HEK293 (cell line): Measurements from ENCODE around the gene TAC3.

Experiments
- CTCF ChIA-PET: fragments of 350-600 bp; formaldehyde crosslinking; extraction: SDS; loops from one replicate; lab custom pipeline; 2021; ENCODE audit warnings: antibody characterized with exemption; lab: Yijun Ruan, JAX
- POLR2A ChIA-PET: fragments of 300-600 bp; formaldehyde crosslinking; extraction: SDS; loops from one replicate; lab custom pipeline; 2020; ENCODE audit warnings: antibody characterized with exemption, inconsistent platforms; lab: Yijun Ruan, JAX
- H3K27ac ChIP-seq: fragments of 200-500 bp; sonication (Bioruptor generic); 2 replicates; pipeline ENCODE4 v1.5.1; 2014; ENCODE audit warnings: low read depth, low read length, control low read depth, inconsistent platforms; ENCODE audit errors: extremely low read depth
- H3K36me3 ChIP-seq, 2 experiments: fragments of 200-500 bp in 1 of 2; sonication (Bioruptor generic) in 1 of 2; 1 replicate in 1 of 2; 2 replicates in 1 of 2; pipeline ENCODE4 v1.5.1; 2014 to 2017; ENCODE audit warnings: inconsistent platforms in 2 of 2, low read length in 2 of 2; ENCODE audit not compliant: control insufficient read depth in 2 of 2, insufficient read depth in 1 of 2
- H3K4me1 ChIP-seq: fragments of 200-500 bp; sonication (Bioruptor generic); 2 replicates; pipeline ENCODE4 v1.5.1; 2014; ENCODE audit warnings: mild to moderate bottlenecking, low read length, inconsistent platforms; ENCODE audit not compliant: control insufficient read depth, insufficient read depth
- H3K4me3 ChIP-seq: 2 replicates; pipeline ENCODE4 v1.5.1; 2011; ENCODE audit warnings: low read depth, mild to moderate bottlenecking, control low read depth, low read length, moderate library complexity
- H3K9me3 ChIP-seq: fragments of 200-500 bp; sonication (Bioruptor generic); 2 replicates; pipeline ENCODE4 v1.5.1; 2014; ENCODE audit warnings: low read depth, low read length, inconsistent platforms; ENCODE audit not compliant: control insufficient read depth, insufficient read depth
- CTCF ChIP-seq: fragments of 450-650 bp; formaldehyde crosslinking; IDR thresholded peaks from 2 replicates; pipeline ENCODE4 v1.5.1; 2016; ENCODE audit warnings: missing biosample characterization, missing genetic modification characterization
- KLF10 ChIP-seq: fragments of 450-650 bp; IDR thresholded peaks from 2 replicates; pipeline ENCODE4 v1.5.1; 2018; ENCODE audit warnings: missing biosample characterization, mild to moderate bottlenecking, missing genetic modification characterization
- KLF16 ChIP-seq: fragments of 450-650 bp; formaldehyde crosslinking; IDR thresholded peaks from 2 replicates; pipeline ENCODE4 v1.5.1; 2017; ENCODE audit warnings: missing biosample characterization, missing genetic modification characterization
- SETDB1 ChIP-seq: IDR thresholded peaks from one replicate; pipeline ENCODE4 v1.6.1; 2017; ENCODE audit warnings: mild to moderate bottlenecking, low read length, moderate library complexity, mixed read lengths; ENCODE audit not compliant: insufficient read length
- SP7 ChIP-seq: fragments of 450-650 bp; formaldehyde crosslinking; IDR thresholded peaks from 2 replicates; pipeline ENCODE4 v1.5.1; 2016; ENCODE audit warnings: missing biosample characterization, missing genetic modification characterization
- TRIM28 ChIP-seq: IDR thresholded peaks from 2 replicates; pipeline ENCODE4 v1.6.1; 2011; ENCODE audit warnings: low read length, control low read depth, borderline replicate concordance
- ZBTB8A ChIP-seq: fragments of 450-650 bp; formaldehyde crosslinking; IDR thresholded peaks from 2 replicates; pipeline ENCODE4 v1.5.1; 2016; ENCODE audit warnings: missing biosample characterization, missing genetic modification characterization
- ZNF211 ChIP-seq: fragments of 450-650 bp; formaldehyde crosslinking; IDR thresholded peaks from 2 replicates; pipeline ENCODE4 v1.5.1; 2016; ENCODE audit warnings: low read depth, missing biosample characterization, missing genetic modification characterization
- ZNF23 ChIP-seq: fragments of 450-650 bp; formaldehyde crosslinking; IDR thresholded peaks from 2 replicates; pipeline ENCODE4 v1.5.1; 2016; ENCODE audit warnings: missing biosample characterization, missing genetic modification characterization, borderline replicate concordance
- ZNF292 ChIP-seq: fragments of 450-650 bp; formaldehyde crosslinking; IDR thresholded peaks from 2 replicates; pipeline ENCODE4 v1.5.1; 2016; ENCODE audit warnings: low read depth, missing biosample characterization, missing genetic modification characterization, borderline replicate concordance
- ZNF350 ChIP-seq: fragments of 450-650 bp; formaldehyde crosslinking; IDR thresholded peaks from 2 replicates; pipeline ENCODE4 v1.5.0; 2017; ENCODE audit warnings: missing biosample characterization, mild to moderate bottlenecking, missing genetic modification characterization
- ZNF501 ChIP-seq: fragments of 450-650 bp; formaldehyde crosslinking; IDR thresholded peaks from 2 replicates; pipeline ENCODE4 v1.5.1; 2016; ENCODE audit warnings: missing biosample characterization, missing genetic modification characterization
- ZNF513 ChIP-seq: fragments of 450-650 bp; IDR thresholded peaks from 2 replicates; pipeline ENCODE4 v1.5.1; 2018; ENCODE audit warnings: missing biosample characterization, missing genetic modification characterization
- ZNF544 ChIP-seq: fragments of 450-650 bp; formaldehyde crosslinking; IDR thresholded peaks from 2 replicates; pipeline ENCODE4 v1.5.0; 2017; ENCODE audit warnings: missing biosample characterization, missing genetic modification characterization
- ZNF560 ChIP-seq: fragments of 450-650 bp; formaldehyde crosslinking; IDR thresholded peaks from 2 replicates; pipeline ENCODE4 v1.5.1; 2017; ENCODE audit warnings: missing biosample characterization, missing genetic modification characterization, borderline replicate concordance
- ZNF623 ChIP-seq: fragments of 450-650 bp; formaldehyde crosslinking; IDR thresholded peaks from 2 replicates; pipeline ENCODE4 v1.5.1; 2016; ENCODE audit warnings: missing biosample characterization, missing genetic modification characterization
- ZNF645 ChIP-seq: fragments of 450-650 bp; formaldehyde crosslinking; IDR thresholded peaks from 2 replicates; pipeline ENCODE4; 2016; ENCODE audit warnings: missing biosample characterization, missing genetic modification characterization
- ZNF654 ChIP-seq: fragments of 450-650 bp; formaldehyde crosslinking; IDR thresholded peaks from 2 replicates; pipeline ENCODE4 v1.5.1; 2016; ENCODE audit warnings: low read depth, missing biosample characterization, missing genetic modification characterization
- ZNF660 ChIP-seq: fragments of 450-650 bp; IDR thresholded peaks from 2 replicates; pipeline ENCODE4 v1.5.1; 2018; ENCODE audit warnings: missing biosample characterization, mild to moderate bottlenecking, missing genetic modification characterization
- ZNF707 ChIP-seq: fragments of 450-650 bp; formaldehyde crosslinking; IDR thresholded peaks from 2 replicates; pipeline ENCODE4 v1.5.1; 2016; ENCODE audit warnings: missing biosample characterization, missing genetic modification characterization
- ZNF76 ChIP-seq: fragments of 450-650 bp; formaldehyde crosslinking; IDR thresholded peaks from 2 replicates; pipeline ENCODE4; 2016; ENCODE audit warnings: low read depth, missing biosample characterization, missing genetic modification characterization, borderline replicate concordance
- ZSCAN5A ChIP-seq: fragments of 450-650 bp; formaldehyde crosslinking; IDR thresholded peaks from 2 replicates; pipeline ENCODE4 v1.5.1; 2016; ENCODE audit warnings: missing biosample characterization, missing genetic modification characterization

TAC3 gene

GRCh38 chr12:57008178-57008577, 8.2 kb downstream of the TAC3 start:
- Histone ChIP-seq H3K36me3 (peaks cover 11 to 18% of the 10 kb centered on the region in 2 experiments), H3K9me3 (no peaks in the 10 kb centered on the region), H3K4me1 (peaks cover 4% of the 10 kb centered on the region; the same call in 1 of the 2 replicates), H3K27ac (no peak overlapping the region), H3K4me3 (no peak overlapping the region)
- ChIA-PET POLR2A (interaction anchor here (0.9 to 1.1 kb wide), 2 partner anchors 51 to 53 kb away, joined by 3 to 7 read pairs; no protein-coding TSS in a partner anchor), CTCF (interaction anchor here (0.5 to 5.5 kb wide), 32 partner anchors 9 to 406 kb away, joined by 3 to 74 read pairs (median 4); partner anchors contain the start of genes MYO1A, STAT6 and TAC3)
- TF ChIP-seq ZNF645 = no peak
- TF ChIP-seq ZNF560 (tag by site-specific recombination) = no peak
- peak; percentile 51; the same call in 1 of the 2 replicates for TF ChIP-seq CTCF (tag by site-specific recombination)
- TF ChIP-seq ZNF623 (tag by site-specific recombination) = no peak
- no peak for TF ChIP-seq ZNF707 (tag by site-specific recombination)
- TF ChIP-seq ZNF660 (tag by site-specific recombination) = 0 out of 2 replicates have a peak, but pooled peaks have one; percentile 16
- no peak for TF ChIP-seq ZNF76
- peak; percentile 5; the same call in 1 of the 2 replicates for TF ChIP-seq ZNF501 (tag by site-specific recombination)
- 0 out of 2 replicates have a peak, but pooled peaks have one; percentile 25 for TF ChIP-seq SP7 (tag by site-specific recombination)
- no peak for TF ChIP-seq ZNF513 (tag by site-specific recombination)
- peak; percentile 84 for TF ChIP-seq ZNF654 (tag by site-specific recombination)
- 0 out of 2 replicates have a peak, but pooled peaks have one; percentile 8 for TF ChIP-seq ZBTB8A (tag by site-specific recombination)
- TF ChIP-seq KLF16 (tag by site-specific recombination) = no peak

GRCh38 chr12:57006809-57007475, 9.4 kb downstream of the TAC3 start:
- peaks cover 11 to 30% of the 10 kb centered on the region in 2 experiments for H3K36me3 ChIP-seq
- no peaks in the 10 kb centered on the region for H3K9me3 ChIP-seq
- peaks cover 4% of the 10 kb centered on the region; the same call in 1 of the 2 replicates for H3K4me1 ChIP-seq
- ChIA-PET CTCF (interaction anchor here (0.6 to 9.7 kb wide), 25 partner anchors 12 to 279 kb away, joined by 3 to 117 read pairs (median 8); partner anchors contain the start of genes MYO1A, PRIM1, STAT6 and TAC3), POLR2A (no interaction called here)
- peak overlapping the region; percentile 19; the same call in 1 of the 2 replicates for H3K4me3 ChIP-seq
- no peak overlapping the region for H3K27ac ChIP-seq
- TF ChIP-seq ZNF544 (tag by site-specific recombination) (no peak), ZNF350 (tag by site-specific recombination) (no peak), ZNF23 (no peak), SETDB1 (no peak), ZNF211 (tag by site-specific recombination) (no peak), KLF10 (tag by site-specific recombination) (no peak), ZSCAN5A (no peak), TRIM28 (no peak), ZNF292 (tag by site-specific recombination) (no peak)
